Glomerular visceral epithelial cell (primary cell): ENCODE data around the gene MIGA1.
"Not testable (repeated sequence)": the region's sequence is repeated elsewhere in the genome, so short reads cannot be mapped to it uniquely, and the experiment has no call there.

Experiments
- DNase-seq: peaks from one replicate; pipeline ENCODE4 v3.0.0-alpha.2; 2016; ENCODE audit errors: extremely low spot score

Gene MIGA1

DNA sequence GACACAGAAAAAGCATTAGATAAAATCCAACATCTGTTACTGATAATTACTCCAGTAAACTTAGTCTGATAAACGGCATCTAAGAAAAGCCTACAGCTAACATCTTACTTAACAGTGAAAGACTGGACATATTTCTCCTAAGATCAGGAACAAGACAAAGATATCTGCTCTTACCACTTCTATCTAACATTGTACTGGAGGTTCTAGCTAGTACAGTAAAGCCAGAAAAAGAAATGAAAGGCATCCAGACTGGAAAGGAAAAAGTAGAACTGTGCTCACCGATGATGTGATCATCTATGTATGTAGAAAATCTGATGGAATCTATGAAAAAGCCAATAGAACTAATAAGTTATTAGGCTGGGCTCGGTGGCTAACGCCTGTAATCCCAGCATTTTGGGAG is 130.7 kb downstream of the MIGA1 start:
- no peak for DNase-seq

DNA sequence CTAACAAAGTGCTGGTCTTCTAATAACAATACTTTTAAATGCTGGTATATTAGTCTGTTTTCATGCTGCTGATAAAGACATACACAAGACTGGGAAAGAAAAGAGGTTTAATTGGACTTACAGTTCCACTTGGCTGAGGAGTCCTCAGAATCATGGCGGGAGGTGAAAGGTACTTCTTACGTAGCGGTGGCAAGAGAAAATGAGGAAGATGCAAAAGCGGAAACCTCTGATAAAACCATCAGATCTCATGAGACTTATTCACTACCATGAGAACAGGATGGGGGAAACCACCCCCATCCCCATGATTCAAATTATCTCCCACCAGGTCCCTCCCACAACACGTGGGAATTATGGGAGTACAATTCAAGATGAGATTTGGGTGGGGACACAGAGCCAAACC is 139.5 kb downstream of the MIGA1 start:
- not testable (repeated sequence) for DNase-seq

DNA sequence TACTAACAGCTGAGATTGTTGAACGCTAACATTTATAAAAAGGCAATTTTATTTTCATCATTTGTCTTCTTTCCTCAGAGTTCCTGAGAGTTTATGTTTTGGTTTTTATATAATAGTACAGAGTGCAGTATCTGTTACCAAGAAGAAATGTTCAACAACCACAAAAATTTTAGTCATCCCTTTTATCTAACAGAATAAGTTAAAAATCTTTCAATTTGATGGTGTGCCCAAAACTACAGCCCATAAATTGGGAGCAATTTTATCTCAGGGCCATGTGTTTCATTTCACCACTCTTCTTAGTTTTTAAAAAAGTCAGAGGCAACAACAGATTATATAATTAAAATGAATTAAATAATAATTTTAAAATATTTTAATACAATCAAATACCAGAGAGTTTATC is 146.1 kb downstream of the MIGA1 start:
- DNase-seq, result no peak

DNA sequence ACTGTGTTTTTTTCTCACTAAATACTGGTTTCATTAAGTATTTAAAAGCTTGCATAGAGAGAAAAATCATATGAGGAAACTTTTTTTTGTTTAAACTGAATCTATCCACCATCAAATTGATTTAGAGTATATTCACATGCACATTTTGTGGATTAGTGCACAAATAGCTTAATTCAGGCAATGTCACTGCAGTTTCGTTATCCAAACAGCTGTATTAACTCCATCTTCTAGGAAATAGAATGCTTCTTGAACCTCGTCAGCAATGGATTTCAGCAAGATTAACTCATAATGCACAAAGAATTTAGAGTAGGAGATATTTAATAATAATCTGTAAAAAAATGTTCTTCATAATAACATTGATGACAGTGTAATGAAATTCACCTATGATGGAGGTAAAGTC is 146.5 kb downstream of the MIGA1 start:
- DNase-seq, result no peak

DNA sequence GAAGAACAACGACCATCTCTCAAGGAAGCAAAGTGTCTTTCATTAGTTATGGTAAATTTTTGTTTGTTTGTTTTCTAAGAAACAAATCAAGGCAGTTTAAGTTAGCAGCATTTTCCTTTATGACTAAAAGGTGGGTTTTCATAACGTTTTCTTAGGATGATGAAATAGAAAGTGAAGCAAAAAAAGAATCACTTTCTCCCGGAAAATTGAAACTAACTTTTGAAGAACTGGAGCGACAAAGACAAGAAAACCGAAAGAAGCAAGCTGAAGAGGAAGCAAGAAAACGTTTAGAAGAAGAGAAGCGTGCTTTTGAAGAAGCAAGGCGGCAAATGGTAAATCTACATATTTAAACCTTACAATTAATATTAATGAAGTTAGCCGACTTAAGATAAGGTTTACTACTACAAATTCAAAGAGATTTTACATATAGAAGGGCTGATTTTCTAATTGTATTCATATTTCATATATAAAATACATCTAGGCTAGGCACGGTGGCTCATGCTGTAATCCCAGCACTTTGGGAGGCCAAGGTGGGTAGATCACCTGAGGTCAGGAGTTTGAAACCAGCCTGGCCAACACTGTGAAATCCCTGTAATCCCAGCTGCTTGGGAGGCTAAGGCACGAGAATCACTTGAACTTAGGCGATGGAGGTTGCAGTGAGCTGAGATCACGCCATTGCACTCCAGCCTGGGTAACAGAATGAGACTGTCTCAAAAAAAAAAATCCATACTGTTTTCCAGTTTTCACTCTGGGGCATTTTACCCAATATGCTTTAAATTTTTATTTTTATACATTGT is 147.3 kb downstream of the MIGA1 start:
- DNase-seq, result no peak

DNA sequence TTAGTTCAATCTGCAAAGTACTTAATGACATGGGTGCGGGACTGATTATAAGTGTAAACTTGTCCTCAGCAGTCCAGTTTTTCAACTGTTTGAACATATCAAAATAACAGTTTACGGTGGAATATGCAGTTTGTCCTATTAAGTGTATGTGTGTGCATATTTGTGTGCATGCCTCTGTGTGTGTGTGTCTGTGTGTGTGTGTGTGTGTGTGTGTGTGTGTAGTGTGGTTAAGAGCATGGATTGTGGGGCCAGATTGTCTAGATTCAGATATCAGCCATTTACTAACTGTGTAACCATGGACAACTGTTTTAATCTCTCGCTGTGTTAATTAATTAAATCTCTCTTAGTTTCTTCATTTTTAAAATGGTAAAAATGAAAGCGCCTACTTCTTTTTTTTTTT is 148.0 kb downstream of the MIGA1 start:
- no peak for DNase-seq
